IPS-20b (cell line): ENCODE data around the gene FBLN7.

Experiments
- H3K27ac ChIP-seq: one replicate; pipeline ENCODE4 v1.5.1; 2013; ENCODE audit warnings: low read length
- H3K27me3 ChIP-seq: 2 replicates; pipeline ENCODE4 v1.6.1; 2013; ENCODE audit warnings: mild to moderate bottlenecking, low read length, inconsistent platforms; ENCODE audit not compliant: insufficient read depth
- H3K36me3 ChIP-seq: 2 replicates; pipeline ENCODE4 v1.6.1; 2013; ENCODE audit warnings: low read depth, mild to moderate bottlenecking, inconsistent platforms, low read length, moderate library complexity; ENCODE audit not compliant: insufficient read depth
- H3K4me1 ChIP-seq: 2 replicates; pipeline ENCODE4 v1.6.1; 2013; ENCODE audit warnings: mild to moderate bottlenecking, control low read depth, inconsistent platforms, low read length, moderate library complexity; ENCODE audit not compliant: insufficient read depth
- H3K4me3 ChIP-seq: 2 replicates; pipeline ENCODE4 v1.5.1; 2013; ENCODE audit warnings: mild to moderate bottlenecking, low read length, inconsistent platforms
- H3K9ac ChIP-seq: 2 replicates; pipeline ENCODE4 v1.6.1; 2013; ENCODE audit warnings: low read depth, mild to moderate bottlenecking, inconsistent platforms, low read length, moderate library complexity
- H3K9me3 ChIP-seq: 2 replicates; pipeline ENCODE4 v1.6.1; 2013; ENCODE audit warnings: mild to moderate bottlenecking, low read depth, low read length, inconsistent platforms; ENCODE audit not compliant: insufficient read depth

The FBLN7 gene

DNA sequence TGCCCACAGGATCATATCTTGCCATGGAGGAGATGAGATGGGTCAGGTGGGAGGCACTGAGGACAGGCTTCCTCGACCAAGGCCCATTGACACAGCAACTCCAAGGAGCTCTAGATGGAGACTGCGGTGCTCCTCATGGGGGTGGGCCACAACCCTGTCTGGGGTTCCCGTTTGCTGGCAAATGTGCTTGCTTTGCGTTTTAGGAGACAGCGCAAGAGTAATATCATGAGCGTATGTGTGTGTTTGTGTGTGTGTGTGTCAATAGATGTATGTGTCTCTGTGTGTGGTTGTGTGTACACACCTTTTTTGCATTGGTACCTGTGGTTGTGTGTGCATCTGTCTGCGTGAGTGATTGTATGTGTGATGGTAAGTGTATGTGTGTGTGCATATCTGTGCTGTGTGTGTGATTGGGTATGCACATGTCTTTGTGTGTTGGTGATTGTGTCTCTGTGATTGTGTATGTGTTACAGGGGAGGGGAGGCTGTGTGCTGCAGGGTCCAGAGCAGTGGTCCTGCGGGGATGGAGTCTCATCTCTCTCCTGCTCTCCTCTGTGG lies 4.4 kb downstream of the FBLN7 start:
- no peaks in the 10 kb centered on the region for H3K36me3 ChIP-seq
- no peak overlapping the region for H3K27ac ChIP-seq
- H3K9ac ChIP-seq: no peak overlapping the region
- H3K4me3 ChIP-seq: no peak overlapping the region
- H3K27me3 ChIP-seq: peaks cover 54% of the 10 kb centered on the region
- H3K9me3 ChIP-seq: no peaks in the 10 kb centered on the region
- no peaks in the 10 kb centered on the region for H3K4me1 ChIP-seq

GRCh38 chr2:112143150-112143549 lies 5.0 kb downstream of the FBLN7 start:
- Histone ChIP-seq H3K9ac (no peak overlapping the region), H3K27me3 (peaks cover 48% of the 10 kb centered on the region)

GRCh38 chr2:112144966-112145365 lies 6.8 kb downstream of the FBLN7 start:
- H3K9ac ChIP-seq: no peak overlapping the region
- no peaks in the 10 kb centered on the region for H3K36me3 ChIP-seq
- no peak overlapping the region for H3K27ac ChIP-seq
- H3K4me1 ChIP-seq: no peaks in the 10 kb centered on the region
- H3K9me3 ChIP-seq: no peaks in the 10 kb centered on the region
- H3K27me3 ChIP-seq: peaks cover 32% of the 10 kb centered on the region
- no peak overlapping the region for H3K4me3 ChIP-seq

More at GRCh38 chr2:112143150-112143549, 5.0 kb downstream of the FBLN7 start:
- Histone ChIP-seq H3K36me3 (no peaks in the 10 kb centered on the region), H3K27ac (no peak overlapping the region), H3K9me3 (no peaks in the 10 kb centered on the region), H3K4me1 (no peaks in the 10 kb centered on the region), H3K4me3 (no peak overlapping the region)

- no peaks in the 10 kb centered on the region for H3K9me3 ChIP-seq
- peaks cover 6% of the 10 kb centered on the region for H3K27me3 ChIP-seq
- H3K4me3 ChIP-seq: no peak overlapping the region
- H3K9ac ChIP-seq: no peak overlapping the region
- no peak overlapping the region for H3K27ac ChIP-seq
- H3K4me1 ChIP-seq: no peaks in the 10 kb centered on the region
- no peaks in the 10 kb centered on the region for H3K36me3 ChIP-seq
Observed at GRCh38 chr2:112147382-112148168, 9.4 kb downstream of the FBLN7 start.

- H3K4me3 ChIP-seq: no peak overlapping the region
- H3K27ac ChIP-seq: no peak overlapping the region
- no peak overlapping the region for H3K9ac ChIP-seq
- H3K36me3 ChIP-seq: no peaks in the 10 kb centered on the region
- H3K4me1 ChIP-seq: no peaks in the 10 kb centered on the region
- no peaks in the 10 kb centered on the region for H3K27me3 ChIP-seq
- no peaks in the 10 kb centered on the region for H3K9me3 ChIP-seq
Observed at GRCh38 chr2:112148477-112148876, 10.3 kb downstream of the FBLN7 start.

- Histone ChIP-seq H3K9me3 (no peaks in the 10 kb centered on the region), H3K27me3 (no peaks in the 10 kb centered on the region), H3K4me3 (no peak overlapping the region), H3K9ac (no peak overlapping the region), H3K36me3 (no peaks in the 10 kb centered on the region), H3K4me1 (no peaks in the 10 kb centered on the region), H3K27ac (no peak overlapping the region)
Observed at GRCh38 chr2:112149194-112149593, 11.0 kb downstream of the FBLN7 start.

GRCh38 chr2:112149866-112150435 lies 11.8 kb downstream of the FBLN7 start:
- H3K4me3 ChIP-seq: no peak overlapping the region
- no peak overlapping the region for H3K27ac ChIP-seq
- no peak overlapping the region for H3K9ac ChIP-seq
- no peaks in the 10 kb centered on the region for H3K4me1 ChIP-seq
- no peaks in the 10 kb centered on the region for H3K27me3 ChIP-seq
- H3K9me3 ChIP-seq: no peaks in the 10 kb centered on the region
- no peaks in the 10 kb centered on the region for H3K36me3 ChIP-seq

DNA sequence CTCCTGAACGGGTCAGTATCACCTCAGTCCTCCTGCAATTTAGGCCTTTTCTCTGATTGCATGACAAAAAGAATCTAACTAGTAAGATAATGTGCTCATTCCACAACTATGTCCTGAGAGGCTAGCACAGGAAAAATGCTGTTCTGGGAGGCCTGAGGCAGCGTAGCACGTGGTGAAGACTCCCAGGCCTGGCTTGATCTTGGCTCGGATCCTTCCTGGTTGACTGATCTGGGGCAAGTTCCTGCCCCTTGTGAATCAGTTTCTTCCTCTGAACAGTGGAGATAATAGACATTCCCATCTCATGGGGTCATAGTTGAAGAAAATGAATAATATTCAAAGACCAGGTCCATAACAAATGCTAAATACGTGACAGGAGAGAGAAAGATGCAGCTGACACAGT lies 12.3 kb downstream of the FBLN7 start:
- Histone ChIP-seq H3K27ac (no peak overlapping the region), H3K4me1 (no peaks in the 10 kb centered on the region), H3K36me3 (no peaks in the 10 kb centered on the region), H3K4me3 (no peak overlapping the region), H3K27me3 (no peaks in the 10 kb centered on the region), H3K9ac (no peak overlapping the region), H3K9me3 (no peaks in the 10 kb centered on the region)

- Histone ChIP-seq H3K9me3 (no peaks in the 10 kb centered on the region), H3K36me3 (no peaks in the 10 kb centered on the region), H3K9ac (no peak overlapping the region), H3K4me3 (no peak overlapping the region), H3K27ac (no peak overlapping the region), H3K4me1 (no peaks in the 10 kb centered on the region), H3K27me3 (no peaks in the 10 kb centered on the region)
Observed at GRCh38 chr2:112150851-112151250, 12.7 kb downstream of the FBLN7 start.

DNA sequence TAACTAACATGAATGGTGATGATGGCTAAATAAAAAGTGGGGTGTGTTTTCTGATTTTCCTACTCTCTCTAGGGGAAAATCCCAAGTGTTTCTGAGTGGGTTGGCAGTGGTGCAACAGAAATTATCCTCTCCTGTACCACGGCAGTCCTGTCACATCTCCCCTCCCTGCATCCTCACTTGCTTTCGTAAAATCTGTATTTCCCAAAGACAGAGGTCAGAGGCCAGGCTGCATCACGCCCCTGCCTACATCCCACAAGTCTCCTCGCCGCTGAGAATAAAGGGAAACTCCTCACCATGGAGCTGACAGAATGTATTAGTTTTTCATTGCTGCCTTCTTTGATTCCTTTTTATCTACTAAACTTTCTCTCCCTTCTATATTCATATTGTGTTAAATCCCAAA lies 13.1 kb downstream of the FBLN7 start:
- no peaks in the 10 kb centered on the region for H3K27me3 ChIP-seq
- no peak overlapping the region for H3K4me3 ChIP-seq
- no peaks in the 10 kb centered on the region for H3K36me3 ChIP-seq

DNA sequence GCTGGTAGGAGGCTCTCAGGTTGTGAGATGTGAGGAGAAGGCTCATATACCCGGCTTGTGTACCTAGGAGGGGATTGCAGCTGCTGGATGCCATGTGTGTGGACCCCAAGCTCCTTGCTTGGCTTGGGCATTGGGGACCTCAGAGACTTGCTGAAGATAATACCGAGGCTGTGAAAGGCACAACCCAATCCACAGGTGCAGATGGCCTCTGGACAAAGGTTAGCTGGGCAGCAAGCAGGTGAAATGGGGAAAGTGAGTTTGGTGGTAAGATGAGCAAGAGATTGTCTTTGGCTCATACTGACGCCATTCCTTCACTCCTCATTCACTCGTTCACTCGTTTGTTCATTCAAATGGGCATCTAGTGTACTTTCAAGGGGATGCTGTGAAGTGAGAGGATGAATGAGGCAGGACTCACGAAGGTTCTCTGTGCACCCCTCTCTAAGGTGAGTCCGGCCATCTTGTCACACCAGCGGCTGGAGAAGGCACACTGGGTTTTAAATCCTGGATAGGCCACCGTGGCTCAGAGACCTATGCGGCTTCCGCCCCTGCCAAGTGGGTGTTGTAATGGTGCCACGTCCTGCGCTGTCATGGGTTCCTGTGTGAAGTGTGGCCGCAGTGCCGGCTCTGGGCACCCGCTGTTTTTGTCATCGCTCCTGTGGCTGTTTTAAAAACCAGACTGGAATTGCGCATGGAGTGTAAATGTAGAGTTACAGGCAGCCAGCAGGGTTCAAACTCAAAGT lies 13.7 kb downstream of the FBLN7 start:
- H3K27ac ChIP-seq: no peak overlapping the region
- no peaks in the 10 kb centered on the region for H3K4me1 ChIP-seq
- H3K9ac ChIP-seq: no peak overlapping the region
- H3K4me3 ChIP-seq: no peak overlapping the region
- no peaks in the 10 kb centered on the region for H3K9me3 ChIP-seq
- no peaks in the 10 kb centered on the region for H3K27me3 ChIP-seq
- no peaks in the 10 kb centered on the region for H3K36me3 ChIP-seq

More for the DNA sequence above, 13.1 kb downstream of the FBLN7 start:
- H3K9ac ChIP-seq: no peak overlapping the region
- no peaks in the 10 kb centered on the region for H3K9me3 ChIP-seq
- no peaks in the 10 kb centered on the region for H3K4me1 ChIP-seq
- H3K27ac ChIP-seq: no peak overlapping the region
